ENCODE measurements around the gene NTRK3. TPM values are rescaled to one million over a fixed set of nuclear protein-coding genes. Genes with fewer than 3 reads are reported as not detected.

NTRK3 gene
- total RNA-seq, 2 experiments from 2014 or later = not detected

- ChIA-PET CTCF (no interaction called here), POLR2A (no interaction called here)
- H3K27ac Mint-ChIP-seq = no peak overlapping the region
- H3K27me3 Mint-ChIP-seq = peaks cover 2% of the 10 kb centered on the region
- no peak for TF ChIP-seq CTCF (IDR thresholded peaks at IDR 0.05)
- DNase-seq (no peak), ATAC-seq (no peak)
- intact Hi-C loops (cut with micrococcal nuclease) = no loop called here
- H3K4me1 Mint-ChIP-seq (ENCODE audit: low read depth) = no peaks in the 10 kb centered on the region
- H3K9me3 Mint-ChIP-seq = no peaks in the 10 kb centered on the region
- no peaks in the 10 kb centered on the region for H3K36me3 Mint-ChIP-seq (ENCODE audit: low read depth)
- no peak overlapping the region for H3K4me3 Mint-ChIP-seq
Measured at GRCh38 chr15:87965304-87965703, 291.2 kb downstream of the NTRK3 start.

DNA sequence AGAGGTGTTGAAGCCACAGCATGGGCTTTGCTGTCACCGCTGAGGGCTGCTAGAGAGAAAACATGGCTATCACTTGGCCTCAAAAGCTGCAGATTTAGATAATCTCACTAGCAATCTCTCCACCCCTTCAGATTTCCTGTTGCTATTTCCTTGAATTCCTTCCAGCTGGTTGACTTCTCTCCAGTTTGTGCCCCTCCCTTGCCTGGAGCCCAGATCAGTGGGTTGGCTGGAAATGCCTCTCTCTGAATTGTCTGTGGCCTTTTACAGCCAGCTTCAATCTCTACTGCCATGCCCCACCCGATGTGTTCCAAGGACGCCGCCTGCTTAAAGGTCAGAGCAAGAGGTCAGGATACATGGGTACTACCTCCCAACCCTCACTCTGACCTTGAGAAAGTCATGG is 294.1 kb downstream of the NTRK3 start:
- intact Hi-C loops (cut with micrococcal nuclease) = no loop called here
- ChIA-PET CTCF (no interaction called here), POLR2A (interaction anchor here (1.3 to 1.7 kb wide), 2 partner anchors 10 to 13 kb away, joined by 3 to 6 read pairs; no protein-coding TSS in a partner anchor)
- Mint-ChIP-seq H3K4me1 (ENCODE audit: low read depth) (no peaks in the 10 kb centered on the region), H3K27me3 (peaks cover 2% of the 10 kb centered on the region), H3K9me3 (no peaks in the 10 kb centered on the region), H3K27ac (no peak overlapping the region), H3K4me3 (no peak overlapping the region), H3K36me3 (ENCODE audit: low read depth) (no peaks in the 10 kb centered on the region)
- no peak for TF ChIP-seq CTCF (IDR thresholded peaks at IDR 0.05)
- ATAC-seq (no peak), DNase-seq (no peak)

- no peak for TF ChIP-seq CTCF (IDR thresholded peaks at IDR 0.05)
- intact Hi-C loops (cut with micrococcal nuclease) = no loop called here
Measured at GRCh38 chr15:87961851-87962420, 294.6 kb downstream of the NTRK3 start.

GRCh38 chr15:87959662-87960061 is 296.9 kb downstream of the NTRK3 start:
- no peak overlapping the region for H3K4me3 Mint-ChIP-seq
- ChIA-PET CTCF (no interaction called here), POLR2A (interaction anchor here (0.6 kb wide), 1 partner anchor 331 kb away, joined by 3 read pairs; no protein-coding TSS in a partner anchor)
- no peak for TF ChIP-seq CTCF (IDR thresholded peaks at IDR 0.05)
- intact Hi-C loops (cut with micrococcal nuclease) = no loop called here
- H3K9me3 Mint-ChIP-seq = no peaks in the 10 kb centered on the region
- peaks cover 2% of the 10 kb centered on the region for H3K27me3 Mint-ChIP-seq
- DNase-seq (no peak), ATAC-seq (no peak)
- no peaks in the 10 kb centered on the region for H3K36me3 Mint-ChIP-seq (ENCODE audit: low read depth)
- no peak overlapping the region for H3K27ac Mint-ChIP-seq
- H3K4me1 Mint-ChIP-seq (ENCODE audit: low read depth) = no peaks in the 10 kb centered on the region

More at GRCh38 chr15:87961851-87962420, 294.6 kb downstream of the NTRK3 start:
- ATAC-seq = no peak
- H3K27ac Mint-ChIP-seq = no peak overlapping the region
- CTCF ChIA-PET = no interaction called here
- no peaks in the 10 kb centered on the region for H3K4me1 Mint-ChIP-seq (ENCODE audit: low read depth)
- H3K36me3 Mint-ChIP-seq (ENCODE audit: low read depth) = no peaks in the 10 kb centered on the region
- H3K9me3 Mint-ChIP-seq = no peaks in the 10 kb centered on the region
- POLR2A ChIA-PET = interaction anchor here (1.3 to 1.7 kb wide), 2 partner anchors 10 to 12 kb away, joined by 3 to 6 read pairs; no protein-coding TSS in a partner anchor
- DNase-seq = no peak
- H3K4me3 Mint-ChIP-seq = no peak overlapping the region
- peaks cover 2% of the 10 kb centered on the region for H3K27me3 Mint-ChIP-seq

GRCh38 chr15:87959080-87959479 is 297.5 kb downstream of the NTRK3 start:
- Mint-ChIP-seq H3K4me3 (no peak overlapping the region), H3K36me3 (ENCODE audit: low read depth) (no peaks in the 10 kb centered on the region), H3K9me3 (no peaks in the 10 kb centered on the region), H3K4me1 (ENCODE audit: low read depth) (no peaks in the 10 kb centered on the region), H3K27ac (no peak overlapping the region), H3K27me3 (peaks cover 2% of the 10 kb centered on the region)
- CTCF ChIA-PET = no interaction called here
- intact Hi-C loops (cut with micrococcal nuclease) = no loop called here
- no peak for TF ChIP-seq CTCF (IDR thresholded peaks at IDR 0.05)
- no peak for DNase-seq
- no peak for ATAC-seq
- POLR2A ChIA-PET = interaction anchor here (0.6 kb wide), 1 partner anchor 331 kb away, joined by 3 read pairs; no protein-coding TSS in a partner anchor
